A673 (cell line): ENCODE data around the gene RPS6KA3. TPM values are rescaled to one million over a fixed set of nuclear protein-coding genes. Genes with fewer than 3 reads are reported as not detected.

Source experiments
- BruUV-seq: library from RNA; stranded (reverse); fragments of 400-500 nt; replicated peaks from 2 replicates; lab custom pipeline; 2021; lab: Mats Ljungman, UMichigan
- CTCF ChIA-PET: fragments of 300-600 bp; sonication (Branson Sonifier 250); formaldehyde crosslinking; loops from one replicate; lab custom pipeline; 2022; ENCODE audit warnings: antibody characterized with exemption; lab: Charles Lee
- POLR2A ChIA-PET: fragments of 300-600 bp; sonication (Branson Sonifier 250); formaldehyde crosslinking; loops from one replicate; lab custom pipeline; 2022; ENCODE audit warnings: antibody characterized with exemption; ENCODE audit not compliant: low non-redundant PET; lab: Charles Lee
- DNase-seq: peaks from one replicate; pipeline ENCODE4 v3.0.0-alpha.2; 2015; ENCODE audit warnings: low spot score
- H3K27ac ChIP-seq: fragments of 200-600 bp; sonication (generic); 2 replicates; pipeline ENCODE4 v1.5.1; 2016; ENCODE audit warnings: mixed run types, low read depth, mild to moderate bottlenecking, mixed read lengths, antibody characterized with exemption, low read length; ENCODE audit not compliant: poor library complexity, severe bottlenecking
- H3K27me3 ChIP-seq: fragments of 200-600 bp; sonication (generic); replicated peaks from 2 replicates; pipeline ENCODE4 v1.6.1; 2017; ENCODE audit warnings: mixed run types, low read depth, mild to moderate bottlenecking, mixed read lengths, antibody characterized with exemption, low read length; ENCODE audit not compliant: insufficient read depth, poor library complexity
- H3K36me3 ChIP-seq: fragments of 200-600 bp; sonication (generic); 2 replicates; pipeline ENCODE4 v1.6.1; 2016; ENCODE audit warnings: mixed run types, mild to moderate bottlenecking, mixed read lengths, antibody characterized with exemption, low read length; ENCODE audit not compliant: insufficient read depth, poor library complexity, severe bottlenecking
- H3K4me1 ChIP-seq: fragments of 200-600 bp; sonication (generic); 2 replicates; pipeline ENCODE4 v1.6.1; 2017; ENCODE audit warnings: mixed run types, mild to moderate bottlenecking, mixed read lengths, antibody characterized with exemption, low read length; ENCODE audit not compliant: insufficient read depth, poor library complexity, severe bottlenecking
- H3K4me3 ChIP-seq: fragments of 200-600 bp; sonication (generic); 2 replicates; pipeline ENCODE4 v1.5.1; 2016; ENCODE audit warnings: low read depth, mixed run types, mild to moderate bottlenecking, mixed read lengths, low read length; ENCODE audit not compliant: poor library complexity, severe bottlenecking
- H3K9me3 ChIP-seq: fragments of 200-600 bp; sonication (generic); 2 replicates; pipeline ENCODE4 v1.6.1; 2016; ENCODE audit warnings: mixed run types, low read depth, mild to moderate bottlenecking, mixed read lengths, antibody characterized with exemption, low read length; ENCODE audit not compliant: poor library complexity, severe bottlenecking
- EZH2 ChIP-seq: fragments of 200-600 bp; sonication (generic); IDR thresholded peaks from 2 replicates; pipeline ENCODE4 v1.6.1; 2017; ENCODE audit warnings: borderline replicate concordance, low read depth, mild to moderate bottlenecking, mixed read lengths, antibody characterized with exemption, low read length; ENCODE audit not compliant: poor library complexity, severe bottlenecking
- intact Hi-C: fragments of 100-400 bp; cut with micrococcal nuclease; formaldehyde crosslinking; loops from one replicate; pipeline ENCODE4 v1.10.0; 2022; ENCODE audit not compliant: unreplicated experiment
- total RNA-seq: library from RNA; stranded (reverse); gene quantifications from 2 replicates; pipeline ENCODE4 v1.2.3, GENCODE V29; 2021
- TF ChIP-seq, protein P1 (sequence below): fragments of 300-800, 200-600 bp; sonication (generic); conservative IDR thresholded peaks from 2 replicates; pipeline ENCODE4 v1.5.1; 2017; ENCODE audit warnings: low read depth, mild to moderate bottlenecking, antibody characterized with exemption, low read length, moderate library complexity, mixed read lengths

Gene RPS6KA3
- total RNA-seq, 1 experiment from 2014 or later: 33.6 TPM

- Histone ChIP-seq H3K4me3 (no peak overlapping the region), H3K27me3 (peaks cover 7% of the 10 kb centered on the region), H3K27ac (no peak overlapping the region), H3K9me3 (no peaks in the 10 kb centered on the region), H3K36me3 (peaks cover 4% of the 10 kb centered on the region), H3K4me1 (no peaks in the 10 kb centered on the region)
- ChIA-PET CTCF (no interaction called here), POLR2A (no interaction called here)
- TF ChIP-seq, protein P1, sequence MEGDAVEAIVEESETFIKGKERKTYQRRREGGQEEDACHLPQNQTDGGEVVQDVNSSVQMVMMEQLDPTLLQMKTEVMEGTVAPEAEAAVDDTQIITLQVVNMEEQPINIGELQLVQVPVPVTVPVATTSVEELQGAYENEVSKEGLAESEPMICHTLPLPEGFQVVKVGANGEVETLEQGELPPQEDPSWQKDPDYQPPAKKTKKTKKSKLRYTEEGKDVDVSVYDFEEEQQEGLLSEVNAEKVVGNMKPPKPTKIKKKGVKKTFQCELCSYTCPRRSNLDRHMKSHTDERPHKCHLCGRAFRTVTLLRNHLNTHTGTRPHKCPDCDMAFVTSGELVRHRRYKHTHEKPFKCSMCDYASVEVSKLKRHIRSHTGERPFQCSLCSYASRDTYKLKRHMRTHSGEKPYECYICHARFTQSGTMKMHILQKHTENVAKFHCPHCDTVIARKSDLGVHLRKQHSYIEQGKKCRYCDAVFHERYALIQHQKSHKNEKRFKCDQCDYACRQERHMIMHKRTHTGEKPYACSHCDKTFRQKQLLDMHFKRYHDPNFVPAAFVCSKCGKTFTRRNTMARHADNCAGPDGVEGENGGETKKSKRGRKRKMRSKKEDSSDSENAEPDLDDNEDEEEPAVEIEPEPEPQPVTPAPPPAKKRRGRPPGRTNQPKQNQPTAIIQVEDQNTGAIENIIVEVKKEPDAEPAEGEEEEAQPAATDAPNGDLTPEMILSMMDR: no peak
- no peak for TF ChIP-seq EZH2
- BruUV-seq: no TSS peak
- DNase-seq: no peak
- intact Hi-C loops: no loop called here
Measured at GRCh38 chrX:20228245-20228644, 38.5 kb downstream of the RPS6KA3 start.

- TF ChIP-seq EZH2: no peak
- TF ChIP-seq, protein P1: no peak
- H3K9me3 ChIP-seq: no peaks in the 10 kb centered on the region
- no peak overlapping the region for H3K27ac ChIP-seq
- peaks cover 7% of the 10 kb centered on the region for H3K27me3 ChIP-seq
- DNase-seq: no peak
- no peak overlapping the region for H3K4me3 ChIP-seq
- intact Hi-C loops: no loop called here
- no peaks in the 10 kb centered on the region for H3K4me1 ChIP-seq
- CTCF ChIA-PET: no interaction called here
- H3K36me3 ChIP-seq: peaks cover 4% of the 10 kb centered on the region
- POLR2A ChIA-PET: no interaction called here
- BruUV-seq: no TSS peak
Measured at GRCh38 chrX:20227116-20227515, 39.6 kb downstream of the RPS6KA3 start.

DNA sequence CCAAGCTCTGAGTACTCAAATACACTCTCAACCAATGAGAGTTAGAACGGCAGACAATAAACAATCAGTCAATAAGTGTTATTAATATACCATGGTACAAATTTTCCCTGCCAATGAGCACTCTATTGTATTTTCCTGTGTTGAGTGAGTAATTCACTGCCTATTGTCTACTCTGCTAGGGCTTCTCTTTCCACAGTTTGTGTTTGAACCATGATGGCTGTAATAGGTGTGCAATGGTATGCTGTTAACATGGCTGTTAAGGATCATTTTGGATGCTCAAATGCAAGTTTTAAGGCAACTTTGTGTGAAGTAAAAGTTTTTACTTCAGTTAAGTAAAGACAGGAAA lies 41.2 kb downstream of the RPS6KA3 start:
- Histone ChIP-seq H3K36me3 (no peaks in the 10 kb centered on the region), H3K9me3 (no peaks in the 10 kb centered on the region), H3K27ac (no peak overlapping the region), H3K4me1 (no peaks in the 10 kb centered on the region), H3K27me3 (peaks cover 7% of the 10 kb centered on the region), H3K4me3 (no peak overlapping the region)
- intact Hi-C loops: no loop called here
- TF ChIP-seq, protein P1: no peak
- no peak for TF ChIP-seq EZH2
- DNase-seq: no peak
- no TSS peak for BruUV-seq
- POLR2A ChIA-PET: no interaction called here
- CTCF ChIA-PET: interaction anchor here (0.6 kb wide), 1 partner anchor 480 kb away, joined by 5 read pairs; no protein-coding TSS in a partner anchor
